GM19463 (cell line): ENCODE data around the gene SUPV3L1.
A peak's percentile ranks its signal among the peaks of the same experiment; 100 is the strongest.
"Not testable (repeated sequence)": the region's sequence is repeated elsewhere in the genome, so short reads cannot be mapped to it uniquely, and the experiment has no call there.

Experiments
- ATAC-seq: cut with Tn5 transposase; IDR thresholded peaks from one replicate; pipeline ENCODE4 v1.9.1; 2021; ENCODE audit warnings: mild to moderate bottlenecking, moderate library complexity; ENCODE audit not compliant: unreplicated experiment

SUPV3L1 gene

GRCh38 chr10:69228151-69228550, 48.1 kb downstream of the SUPV3L1 start:
- no peak for ATAC-seq

- ATAC-seq: no peak
These were observed 49.5 kb downstream of the SUPV3L1 start for GRCh38 chr10:69229616-69229916.

DNA sequence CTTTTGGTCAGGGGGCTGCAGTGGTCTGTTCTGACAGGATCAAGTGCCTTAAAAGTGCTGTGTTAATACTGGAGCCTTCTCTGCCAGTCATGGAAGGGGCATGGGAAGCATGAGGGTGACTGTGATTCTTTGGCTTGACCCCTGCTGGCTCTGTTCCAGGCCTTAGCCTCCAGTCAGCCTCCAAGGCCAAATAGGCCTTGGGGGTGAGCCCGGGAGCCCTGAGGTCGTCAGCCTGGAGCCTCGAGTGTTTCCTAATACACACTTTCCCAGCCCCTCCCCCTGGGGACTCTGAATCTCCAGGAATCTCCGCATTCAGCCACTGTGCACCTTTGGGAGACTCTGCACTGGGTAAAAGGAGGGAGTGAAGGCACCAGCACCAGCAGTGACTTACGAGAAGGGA, 50.1 kb downstream of the SUPV3L1 start:
- ATAC-seq: no peak

GRCh38 chr10:69232252-69232651, 52.2 kb downstream of the SUPV3L1 start:
- no peak for ATAC-seq

DNA sequence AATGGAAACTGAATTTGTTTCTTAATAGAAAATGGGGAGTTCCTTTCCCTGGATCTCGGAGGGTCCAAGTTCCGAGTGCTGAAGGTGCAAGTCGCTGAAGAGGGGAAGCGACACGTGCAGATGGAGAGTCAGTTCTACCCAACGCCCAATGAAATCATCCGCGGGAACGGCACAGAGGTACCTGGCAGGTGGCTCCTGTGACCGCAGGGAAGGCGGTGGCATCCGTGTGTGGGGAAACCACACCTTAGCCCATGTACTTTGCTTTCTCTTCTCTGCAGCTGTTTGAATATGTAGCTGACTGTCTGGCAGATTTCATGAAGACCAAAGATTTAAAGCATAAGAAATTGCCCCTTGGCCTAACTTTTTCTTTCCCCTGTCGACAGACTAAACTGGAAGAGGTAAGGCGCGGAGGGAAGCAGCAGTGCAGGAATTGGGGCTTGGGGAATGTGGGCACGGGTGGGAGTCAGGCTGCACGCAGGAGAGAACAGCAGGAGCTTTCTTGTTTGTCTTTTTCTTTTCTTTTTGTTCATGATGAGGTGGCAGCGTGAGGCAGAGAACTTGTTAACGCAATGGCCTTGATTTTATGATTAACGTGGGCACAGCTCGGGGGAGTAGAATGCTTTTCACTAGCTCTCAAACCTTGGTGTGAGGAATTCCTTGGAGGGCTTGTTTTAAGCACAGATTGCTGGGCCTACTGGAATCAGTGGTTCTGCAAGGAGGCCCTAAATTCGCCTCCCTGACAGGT, 52.9 kb downstream of the SUPV3L1 start:
- ATAC-seq: no peak

DNA sequence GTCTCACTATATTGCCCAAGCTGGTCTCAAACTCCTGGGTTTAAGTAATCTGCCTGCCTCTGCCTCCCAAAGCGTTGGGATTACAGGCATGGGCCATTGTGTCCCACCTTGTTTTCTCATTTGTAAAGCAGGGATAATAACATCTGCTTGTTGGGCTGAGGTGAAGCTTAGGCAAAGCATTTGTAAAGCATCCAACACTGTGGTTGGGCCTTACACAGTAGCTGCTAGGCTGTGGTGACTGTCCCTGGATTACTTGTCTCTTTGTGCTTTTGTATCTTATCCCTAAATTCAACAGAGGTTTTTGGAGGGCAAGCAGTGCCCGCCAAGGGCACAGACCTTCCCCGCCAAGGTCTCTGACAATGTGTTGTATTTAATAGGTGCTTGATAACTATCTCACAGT, 54.4 kb downstream of the SUPV3L1 start:
- ATAC-seq: no peak

GRCh38 chr10:69237528-69238159, 57.6 kb downstream of the SUPV3L1 start:
- ATAC-seq: peak; percentile 90

GRCh38 chr10:69239136-69239535, 59.1 kb downstream of the SUPV3L1 start:
- no peak for ATAC-seq

GRCh38 chr10:69239816-69240434, 59.9 kb downstream of the SUPV3L1 start:
- ATAC-seq: no peak

GRCh38 chr10:69240455-69240854, 60.4 kb downstream of the SUPV3L1 start:
- no peak for ATAC-seq

GRCh38 chr10:69241575-69241974, 61.5 kb downstream of the SUPV3L1 start:
- no peak for ATAC-seq

GRCh38 chr10:69242040-69242851, 62.2 kb downstream of the SUPV3L1 start:
- ATAC-seq: no peak

GRCh38 chr10:69242852-69243212, 62.8 kb downstream of the SUPV3L1 start:
- ATAC-seq: no peak

DNA sequence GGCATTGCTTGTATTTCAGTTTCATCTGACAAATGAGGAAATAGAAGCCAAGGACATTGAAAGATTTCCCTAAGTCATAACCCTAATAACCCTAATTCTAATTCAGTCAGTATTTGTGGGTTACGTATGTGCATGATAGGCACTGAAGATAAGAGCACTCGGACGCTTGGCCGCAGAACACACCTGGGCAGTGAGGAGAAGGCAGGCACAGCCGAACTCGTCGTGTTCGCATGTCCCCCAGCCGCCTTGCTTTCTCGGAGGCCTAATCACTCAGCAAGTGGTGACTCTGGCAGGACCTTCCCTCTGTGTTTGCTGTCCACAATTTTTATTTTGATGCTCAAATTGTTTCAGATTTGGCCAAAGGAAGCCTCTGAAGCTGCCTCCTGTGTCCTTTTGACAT, 63.8 kb downstream of the SUPV3L1 start:
- ATAC-seq: no peak

GRCh38 chr10:69246036-69246435, 66.0 kb downstream of the SUPV3L1 start:
- ATAC-seq: no peak

GRCh38 chr10:69246581-69247312, 66.7 kb downstream of the SUPV3L1 start:
- no peak for ATAC-seq

- ATAC-seq: no peak
These were observed 67.3 kb downstream of the SUPV3L1 start for GRCh38 chr10:69247313-69247710.

GRCh38 chr10:69248117-69248730, 68.2 kb downstream of the SUPV3L1 start:
- ATAC-seq: no peak

- ATAC-seq: no peak
These were observed 70.0 kb downstream of the SUPV3L1 start for GRCh38 chr10:69250041-69250440.

DNA sequence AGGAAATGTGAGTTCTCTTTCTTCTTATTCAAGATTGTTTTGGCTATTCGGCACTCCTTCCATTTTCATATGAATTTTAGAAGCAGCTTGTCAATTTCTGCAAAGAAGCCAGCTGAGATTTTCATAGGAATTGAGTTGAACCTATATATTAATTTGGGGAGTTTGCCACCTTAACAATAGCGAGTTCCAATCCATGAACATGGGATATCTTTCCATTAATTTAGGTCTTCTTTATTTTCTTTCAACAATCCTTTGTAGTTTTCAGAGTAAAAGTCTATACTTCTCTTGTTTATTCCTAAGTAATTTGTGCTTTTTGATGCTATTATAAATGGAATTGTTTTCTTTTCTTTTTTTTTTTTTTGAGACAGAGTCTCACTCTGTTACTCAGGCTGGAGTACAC, 71.4 kb downstream of the SUPV3L1 start:
- ATAC-seq: not testable (repeated sequence)

GRCh38 chr10:69253171-69253570, 73.1 kb downstream of the SUPV3L1 start:
- no peak for ATAC-seq
